ENCODE data around the gene ZNF672. TPM values are rescaled to one million over a fixed set of nuclear protein-coding genes. Genes with fewer than 3 reads are reported as not detected.

The ZNF672 gene
- total RNA-seq, 2 donors from 2014 or later, result 33.8 to 34.2 TPM

DNA sequence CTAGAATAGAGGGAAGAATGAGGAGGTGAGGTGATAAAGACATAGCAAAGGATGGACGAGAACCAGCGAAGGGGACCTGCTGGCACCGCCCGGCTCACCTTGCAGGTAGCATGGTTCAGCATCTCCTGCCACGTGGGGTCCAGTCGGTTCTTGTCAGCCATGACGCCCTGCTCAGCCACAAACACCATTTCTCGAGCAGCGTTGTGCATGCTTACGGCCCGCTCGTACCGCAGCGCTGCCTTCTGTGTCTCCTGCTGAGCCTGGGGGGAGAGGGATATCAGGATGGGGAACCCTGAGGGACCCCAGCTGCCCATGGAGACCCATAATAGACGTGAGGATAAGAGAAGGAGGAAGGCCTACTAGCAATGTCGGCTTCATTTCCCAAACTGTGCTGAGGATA is 23.7 kb upstream of the ZNF672 start:
- Histone ChIP-seq H3K9me3 (no peaks in the 10 kb centered on the region), H3K27me3 (replicated peaks; ENCODE audit: insufficient read depth) (no peaks in the 10 kb centered on the region), H3K4me1 (ENCODE audit: control insufficient read depth in 1 of 2, low read depth in 2 of 2) (peaks cover 12 to 30% of the 10 kb centered on the region in 2 donors), H3K27ac (no peak overlapping the region), H3K36me3 (peaks cover 48% of the 10 kb centered on the region), H3K4me3 (no peak overlapping the region)
- DNase-seq (ENCODE audit: low spot score), result no peak
- ATAC-seq (ENCODE audit: insufficient number of reproducible peaks, low FRiP score, low read depth), result no peak
- TF ChIP-seq, protein P1, sequence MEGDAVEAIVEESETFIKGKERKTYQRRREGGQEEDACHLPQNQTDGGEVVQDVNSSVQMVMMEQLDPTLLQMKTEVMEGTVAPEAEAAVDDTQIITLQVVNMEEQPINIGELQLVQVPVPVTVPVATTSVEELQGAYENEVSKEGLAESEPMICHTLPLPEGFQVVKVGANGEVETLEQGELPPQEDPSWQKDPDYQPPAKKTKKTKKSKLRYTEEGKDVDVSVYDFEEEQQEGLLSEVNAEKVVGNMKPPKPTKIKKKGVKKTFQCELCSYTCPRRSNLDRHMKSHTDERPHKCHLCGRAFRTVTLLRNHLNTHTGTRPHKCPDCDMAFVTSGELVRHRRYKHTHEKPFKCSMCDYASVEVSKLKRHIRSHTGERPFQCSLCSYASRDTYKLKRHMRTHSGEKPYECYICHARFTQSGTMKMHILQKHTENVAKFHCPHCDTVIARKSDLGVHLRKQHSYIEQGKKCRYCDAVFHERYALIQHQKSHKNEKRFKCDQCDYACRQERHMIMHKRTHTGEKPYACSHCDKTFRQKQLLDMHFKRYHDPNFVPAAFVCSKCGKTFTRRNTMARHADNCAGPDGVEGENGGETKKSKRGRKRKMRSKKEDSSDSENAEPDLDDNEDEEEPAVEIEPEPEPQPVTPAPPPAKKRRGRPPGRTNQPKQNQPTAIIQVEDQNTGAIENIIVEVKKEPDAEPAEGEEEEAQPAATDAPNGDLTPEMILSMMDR (IDR thresholded peaks at IDR 0.05), result no peak

DNA sequence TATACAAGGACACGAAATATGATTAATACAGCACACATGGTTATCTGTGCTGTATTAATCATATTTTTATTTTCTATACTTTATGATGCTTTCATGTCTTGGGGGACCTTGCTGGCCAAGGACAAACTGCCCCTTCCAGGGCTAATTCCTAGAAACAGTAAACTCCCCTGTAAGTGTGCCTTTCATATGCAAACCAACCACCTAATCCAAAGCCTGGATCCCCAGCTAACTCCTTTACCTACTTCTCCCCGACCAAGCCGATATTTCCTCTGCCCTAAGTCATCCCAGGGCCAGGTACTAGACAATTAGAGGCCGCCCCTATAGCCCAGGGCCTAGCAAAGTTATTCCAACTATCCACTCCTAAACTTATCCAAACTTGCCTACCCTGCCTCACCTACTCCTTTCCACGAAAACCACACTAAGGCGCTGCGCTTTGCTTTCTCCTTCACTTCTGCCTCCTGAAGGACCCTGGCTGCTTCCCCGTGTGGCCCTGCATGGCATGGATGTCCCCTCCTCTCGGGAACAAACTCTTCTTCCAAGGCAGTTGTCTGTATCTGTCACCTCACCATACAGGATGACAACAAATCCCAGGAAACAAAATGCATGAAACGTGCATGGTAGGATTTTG is 22.5 kb upstream of the ZNF672 start:
- peaks cover 13 to 36% of the 10 kb centered on the region in 2 donors for H3K4me1 ChIP-seq (ENCODE audit: control insufficient read depth in 1 of 2, low read depth in 2 of 2)
- no peak for DNase-seq (ENCODE audit: low spot score)
- H3K9me3 ChIP-seq, result no peaks in the 10 kb centered on the region
- H3K27me3 ChIP-seq (replicated peaks; ENCODE audit: insufficient read depth), result no peaks in the 10 kb centered on the region
- no peak for ATAC-seq (ENCODE audit: insufficient number of reproducible peaks, low FRiP score, low read depth)
- TF ChIP-seq, protein P1 (IDR thresholded peaks at IDR 0.05), result no peak
- H3K36me3 ChIP-seq, result peaks cover 48% of the 10 kb centered on the region
- H3K27ac ChIP-seq, result no peak overlapping the region
- H3K4me3 ChIP-seq, result no peak overlapping the region

DNA sequence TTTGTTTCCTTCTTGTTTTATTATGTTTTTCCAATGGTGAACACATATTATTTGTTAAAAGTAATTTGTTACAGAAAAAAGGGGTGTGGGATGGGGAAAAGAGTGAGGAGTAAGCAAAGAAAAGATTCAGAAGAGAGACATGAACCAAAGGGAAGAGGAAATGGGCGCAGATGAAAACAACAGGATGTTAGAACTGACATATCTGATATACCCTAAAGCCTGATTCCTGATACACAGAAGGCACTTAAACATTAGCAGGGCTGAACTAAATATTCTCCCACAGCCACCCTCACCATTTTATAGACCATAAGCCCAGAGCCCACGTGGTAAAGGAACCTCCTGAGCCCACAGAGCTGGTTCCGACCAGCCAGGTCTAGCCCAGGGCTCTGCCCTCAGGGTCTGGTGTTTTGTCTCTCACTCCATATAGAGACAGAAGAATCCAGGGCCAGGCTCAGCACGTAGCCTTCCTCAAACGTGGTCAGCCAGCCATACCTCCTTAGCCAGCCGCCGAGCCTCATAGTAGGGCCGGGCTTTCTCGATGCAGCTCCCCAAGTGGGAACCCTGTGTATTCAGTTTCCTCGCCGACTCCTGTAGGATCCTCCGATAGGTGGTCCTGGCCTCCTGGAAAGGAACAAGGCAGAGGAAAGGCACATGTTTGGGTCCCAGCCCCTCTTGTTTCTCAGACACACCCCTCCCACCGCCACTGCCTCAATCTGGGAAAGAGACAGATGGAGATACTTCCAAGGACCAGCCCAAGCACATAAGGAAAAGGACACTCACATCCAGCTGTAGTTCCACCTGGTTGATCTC is 21.8 kb upstream of the ZNF672 start:
- peaks cover 48% of the 10 kb centered on the region for H3K36me3 ChIP-seq

DNA sequence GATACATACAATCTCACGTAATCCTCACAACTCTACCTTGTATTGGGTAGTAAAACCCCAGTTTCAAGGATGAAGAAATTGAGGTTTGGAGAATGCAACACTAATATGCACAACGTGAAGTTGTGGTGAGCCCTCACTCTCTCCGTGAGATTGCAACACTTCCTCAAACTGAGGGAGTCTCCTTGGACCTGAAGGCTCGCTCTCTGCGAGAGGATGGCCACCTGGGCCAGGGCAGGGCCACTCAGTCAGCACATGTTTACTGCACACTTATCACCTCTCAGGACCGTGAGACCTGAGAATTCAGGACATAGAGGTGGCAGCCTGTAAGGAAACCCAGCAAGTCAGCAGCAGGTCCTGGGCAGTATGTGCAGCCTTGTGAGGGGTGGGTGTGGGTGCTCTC is 21.0 kb upstream of the ZNF672 start:
- Histone ChIP-seq H3K9me3 (no peaks in the 10 kb centered on the region), H3K4me3 (no peak overlapping the region), H3K36me3 (peaks cover 44% of the 10 kb centered on the region), H3K4me1 (ENCODE audit: control insufficient read depth in 1 of 2, low read depth in 2 of 2) (peaks cover 19 to 38% of the 10 kb centered on the region in 2 donors), H3K27me3 (replicated peaks; ENCODE audit: insufficient read depth) (no peaks in the 10 kb centered on the region), H3K27ac (no peak overlapping the region)
- TF ChIP-seq, protein P1 (IDR thresholded peaks at IDR 0.05), result no peak
- no peak for DNase-seq (ENCODE audit: low spot score)
- no peak for ATAC-seq (ENCODE audit: insufficient number of reproducible peaks, low FRiP score, low read depth)

More for the DNA sequence above, 21.8 kb upstream of the ZNF672 start:
- H3K27me3 ChIP-seq (replicated peaks; ENCODE audit: insufficient read depth), result no peaks in the 10 kb centered on the region
- DNase-seq (ENCODE audit: low spot score), result no peak
- no peak overlapping the region for H3K4me3 ChIP-seq
- TF ChIP-seq, protein P1 (IDR thresholded peaks at IDR 0.05), result no peak
- peaks cover 13 to 36% of the 10 kb centered on the region in 2 donors for H3K4me1 ChIP-seq (ENCODE audit: control insufficient read depth in 1 of 2, low read depth in 2 of 2)
- no peaks in the 10 kb centered on the region for H3K9me3 ChIP-seq
- H3K27ac ChIP-seq, result no peak overlapping the region
- ATAC-seq (ENCODE audit: insufficient number of reproducible peaks, low FRiP score, low read depth), result no peak

Measured in thoracic aorta (tissue), 2 donors.